IPS-18c (cell line): ENCODE data around the gene MBD5.

Experiments
- H3K4me3 ChIP-seq: 2 replicates; pipeline ENCODE4 v1.7.0; 2013; ENCODE audit warnings: low read depth, mild to moderate bottlenecking, low read length, moderate library complexity; ENCODE audit not compliant: insufficient read depth
- H3K9me3 ChIP-seq: one replicate; pipeline ENCODE4 v1.6.1; 2013; ENCODE audit warnings: mild to moderate bottlenecking, low read length, moderate library complexity; ENCODE audit not compliant: control insufficient read depth, insufficient read depth

Gene MBD5

DNA sequence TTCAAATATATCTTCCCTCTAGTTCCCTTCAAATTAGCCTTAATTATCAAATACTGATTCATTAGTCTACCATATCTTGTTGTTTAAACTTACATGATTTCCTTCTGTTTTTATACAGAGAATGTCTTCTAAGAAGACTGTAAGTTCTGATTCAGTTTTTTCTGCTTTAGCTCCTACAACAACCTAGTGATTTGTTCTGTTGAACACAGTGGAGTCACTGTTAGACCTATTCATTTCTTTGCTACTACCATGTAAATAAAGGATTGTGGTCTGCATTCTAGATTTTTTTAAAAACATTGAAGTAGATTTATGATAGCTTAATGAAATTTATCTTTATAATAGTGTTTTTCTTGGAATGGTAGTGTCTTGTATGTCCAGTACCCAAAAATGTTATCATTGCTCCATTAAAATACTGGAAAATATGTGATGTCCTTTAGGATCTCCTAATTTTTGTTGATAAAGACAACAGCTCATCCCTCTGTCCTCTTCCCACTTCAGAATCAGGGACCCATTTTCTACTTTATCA, 146.4 kb downstream of the MBD5 start:
- H3K9me3 ChIP-seq: no peaks in the 10 kb centered on the region
- H3K4me3 ChIP-seq: no peak overlapping the region

DNA sequence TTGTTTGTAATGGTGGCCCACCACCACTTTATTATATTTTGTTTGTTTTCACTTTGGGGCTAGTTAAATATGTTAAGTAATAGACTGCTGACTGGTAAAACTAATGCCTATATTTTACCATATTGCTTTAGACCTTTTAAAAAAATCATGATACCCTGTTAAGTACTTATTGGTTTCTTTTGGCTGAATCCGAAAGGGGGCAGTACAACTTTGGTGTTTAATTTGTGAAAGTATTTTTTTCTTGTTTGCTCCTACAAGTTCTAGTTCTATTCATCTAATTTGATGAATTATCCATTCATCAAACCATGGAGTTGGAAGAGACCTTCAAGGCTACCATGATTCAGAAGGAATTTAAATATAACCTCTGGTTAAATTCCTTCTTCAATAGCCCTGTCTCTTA, 147.0 kb downstream of the MBD5 start:
- H3K4me3 ChIP-seq: no peak overlapping the region
- H3K9me3 ChIP-seq: no peaks in the 10 kb centered on the region

DNA sequence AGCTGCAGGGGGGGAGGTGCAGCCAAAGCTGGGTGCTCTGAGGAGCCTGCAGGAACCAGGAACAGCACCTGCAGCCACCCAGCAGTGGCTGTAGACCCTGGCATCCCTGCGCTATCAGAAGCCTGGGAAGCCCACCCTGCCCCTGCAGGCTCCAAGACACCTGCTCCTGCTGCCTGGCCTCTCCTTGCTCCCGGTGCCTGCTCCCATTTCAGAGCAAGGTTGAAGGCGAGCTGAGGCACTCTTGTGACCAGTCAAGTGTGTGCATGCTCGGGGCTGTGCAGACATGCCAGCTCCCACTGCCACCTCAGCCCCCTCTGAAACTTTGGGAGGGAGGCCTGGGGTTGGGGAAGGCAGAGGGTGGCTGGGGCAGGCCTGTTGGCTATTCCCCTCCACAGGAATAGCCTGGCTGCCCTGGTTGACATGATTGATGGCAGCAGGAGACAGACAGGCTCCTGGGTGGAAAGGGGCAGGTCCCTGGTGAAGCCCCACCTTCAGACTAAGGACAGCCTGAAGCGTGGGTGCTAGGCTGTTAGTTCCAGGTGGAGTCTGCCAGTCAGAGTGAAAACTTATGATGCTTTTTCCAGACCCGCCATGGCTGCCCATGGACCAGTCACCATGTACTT, 151.4 kb downstream of the MBD5 start:
- Histone ChIP-seq H3K4me3 (no peak overlapping the region), H3K9me3 (no peaks in the 10 kb centered on the region)

- H3K9me3 ChIP-seq: no peaks in the 10 kb centered on the region
- H3K4me3 ChIP-seq: no peak overlapping the region
Measured at GRCh38 chr2:148173168-148173567, 152.3 kb downstream of the MBD5 start.

DNA sequence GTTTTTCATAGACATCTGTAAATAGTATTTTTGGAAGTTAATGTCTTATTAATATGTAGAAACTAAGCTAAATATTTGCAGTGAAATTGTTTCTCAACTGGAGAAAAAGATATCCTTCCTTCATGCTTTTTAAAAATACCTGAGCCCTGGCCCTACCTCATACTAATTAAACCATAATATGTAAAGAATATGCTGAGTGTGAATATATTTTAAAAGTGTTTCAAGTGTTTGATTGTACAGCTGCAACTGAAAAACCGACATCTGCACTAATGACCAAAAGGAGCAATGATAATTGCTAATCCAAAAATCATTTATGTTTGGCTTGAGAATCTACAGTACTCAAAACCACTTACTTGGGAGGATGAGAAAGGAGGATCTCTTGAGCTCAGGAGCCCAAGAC, 156.7 kb downstream of the MBD5 start:
- no peaks in the 10 kb centered on the region for H3K9me3 ChIP-seq
- no peak overlapping the region for H3K4me3 ChIP-seq

GRCh38 chr2:148179724-148180123, 158.8 kb downstream of the MBD5 start:
- no peaks in the 10 kb centered on the region for H3K9me3 ChIP-seq
- H3K4me3 ChIP-seq: no peak overlapping the region

- Histone ChIP-seq H3K9me3 (no peaks in the 10 kb centered on the region), H3K4me3 (no peak overlapping the region)
Measured at GRCh38 chr2:148184976-148185375, 164.1 kb downstream of the MBD5 start.

DNA sequence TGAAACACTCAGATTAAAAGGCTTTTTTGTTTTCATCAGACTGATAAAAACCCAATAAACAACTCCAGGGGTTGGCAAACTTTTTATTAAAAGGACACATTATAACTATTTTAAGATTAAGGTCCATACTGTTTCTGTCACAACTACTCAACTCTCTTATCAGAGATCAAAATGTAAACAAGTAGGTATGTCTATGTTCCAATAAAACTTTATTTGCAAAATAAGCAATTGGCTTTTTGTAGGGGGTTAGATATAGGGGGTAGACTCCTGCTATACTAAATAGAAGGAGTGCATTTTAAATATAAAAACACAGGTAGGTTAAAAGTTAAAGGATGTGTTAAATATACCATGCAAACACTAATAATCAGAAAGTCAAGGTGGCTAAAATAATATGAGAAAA, 174.0 kb downstream of the MBD5 start:
- Histone ChIP-seq H3K9me3 (no peaks in the 10 kb centered on the region), H3K4me3 (no peak overlapping the region)

DNA sequence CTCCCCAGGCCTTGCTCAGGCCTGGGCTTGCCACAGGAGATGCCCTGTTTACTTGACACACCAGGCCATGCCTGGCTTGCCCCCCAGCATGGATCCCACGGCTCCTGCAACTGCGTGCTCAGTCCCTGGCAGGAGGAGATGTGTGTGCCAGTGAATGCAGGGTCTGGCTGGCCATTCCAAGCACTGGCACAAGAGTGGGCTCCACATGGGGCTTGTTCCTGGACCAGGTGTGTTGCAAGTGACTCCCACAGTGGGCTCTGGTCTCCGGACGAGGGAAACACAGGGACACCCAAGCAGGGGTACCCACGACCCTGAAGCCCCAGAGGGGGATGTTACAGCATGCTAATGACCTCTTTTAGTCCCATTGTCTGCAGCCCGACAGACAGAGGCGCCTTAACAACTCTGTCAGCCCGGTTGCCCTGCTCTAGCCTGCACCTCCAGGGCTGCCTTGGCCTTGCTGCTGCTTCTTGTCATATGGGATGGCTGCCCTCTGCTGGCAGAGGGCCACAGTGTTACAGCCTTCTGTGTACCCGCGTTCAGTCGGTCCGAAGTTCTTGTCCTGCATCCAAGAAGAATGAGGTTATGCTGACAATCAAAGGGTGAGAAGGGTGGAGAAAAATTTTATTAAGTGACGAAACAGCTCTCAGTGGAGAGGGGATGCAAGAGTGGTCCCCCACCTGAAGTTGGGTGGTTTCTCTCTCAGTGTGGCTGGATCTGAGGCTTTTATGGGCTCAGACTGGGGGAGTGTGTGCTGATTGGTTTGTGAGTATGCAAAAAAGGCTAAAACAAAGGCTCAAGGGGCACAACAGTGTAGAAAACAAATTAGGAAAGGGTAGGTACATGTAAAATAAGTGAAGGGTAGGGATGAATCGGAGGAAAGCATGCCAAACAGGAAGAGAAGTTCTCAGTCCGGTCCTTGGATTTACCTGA, 180.4 kb downstream of the MBD5 start:
- no peak overlapping the region for H3K4me3 ChIP-seq
- H3K9me3 ChIP-seq: peaks cover 2% of the 10 kb centered on the region

- H3K9me3 ChIP-seq: peaks cover 2% of the 10 kb centered on the region
- no peak overlapping the region for H3K4me3 ChIP-seq
Measured at GRCh38 chr2:148202237-148202636, 181.3 kb downstream of the MBD5 start.

GRCh38 chr2:148207111-148207510, 186.2 kb downstream of the MBD5 start:
- peaks cover 2% of the 10 kb centered on the region for H3K9me3 ChIP-seq
- no peak overlapping the region for H3K4me3 ChIP-seq

DNA sequence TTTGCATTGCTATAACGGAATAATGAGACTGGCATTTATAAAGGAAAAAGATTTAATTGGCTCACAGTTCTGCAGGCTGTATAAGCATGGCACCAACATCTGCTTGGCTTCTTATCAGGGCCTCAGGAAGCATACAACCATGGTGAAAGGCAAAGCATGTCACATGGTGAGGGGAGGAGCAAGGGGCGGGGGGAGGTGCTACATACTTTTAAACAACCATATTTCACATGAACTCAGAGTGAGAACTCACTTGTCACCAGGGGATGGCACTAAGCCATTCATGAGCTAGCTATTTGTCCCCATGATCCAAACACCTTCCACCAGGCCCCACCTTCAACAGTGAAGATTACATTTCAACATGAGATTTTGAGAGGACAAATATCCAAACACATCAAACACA, 188.7 kb downstream of the MBD5 start:
- H3K4me3 ChIP-seq: no peak overlapping the region
- H3K9me3 ChIP-seq: no peaks in the 10 kb centered on the region

GRCh38 chr2:148218326-148219075, 197.6 kb downstream of the MBD5 start:
- H3K4me3 ChIP-seq: no peak overlapping the region
- H3K9me3 ChIP-seq: no peaks in the 10 kb centered on the region

- no peaks in the 10 kb centered on the region for H3K9me3 ChIP-seq
- H3K4me3 ChIP-seq: no peak overlapping the region
Measured at GRCh38 chr2:148221166-148221565, 200.3 kb downstream of the MBD5 start.

GRCh38 chr2:148221926-148222325, 201.0 kb downstream of the MBD5 start:
- Histone ChIP-seq H3K9me3 (no peaks in the 10 kb centered on the region), H3K4me3 (no peak overlapping the region)

- Histone ChIP-seq H3K9me3 (peaks cover 2% of the 10 kb centered on the region), H3K4me3 (no peak overlapping the region)
Measured at GRCh38 chr2:148231858-148232257, 211.0 kb downstream of the MBD5 start.

DNA sequence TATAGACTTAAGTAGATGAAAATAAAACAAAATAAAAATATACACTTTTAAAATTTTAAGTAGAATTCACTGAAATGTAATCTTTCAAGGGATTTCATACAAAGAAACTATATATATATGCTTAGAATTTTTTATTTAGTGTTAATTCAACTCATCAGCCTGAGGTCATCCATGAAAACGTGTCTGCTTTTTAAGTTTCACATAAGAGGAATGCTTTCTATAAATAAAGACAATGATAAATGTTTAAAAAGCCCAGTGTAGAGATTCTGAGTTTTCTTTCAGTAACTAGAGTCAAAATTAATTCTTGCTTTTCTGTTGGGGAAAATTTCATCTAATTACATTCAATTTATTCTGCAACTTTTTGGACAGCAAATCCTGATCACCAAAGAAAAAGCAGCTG, 213.3 kb downstream of the MBD5 start:
- Histone ChIP-seq H3K9me3 (peaks cover 2% of the 10 kb centered on the region), H3K4me3 (no peak overlapping the region)

- H3K4me3 ChIP-seq: no peak overlapping the region
- no peaks in the 10 kb centered on the region for H3K9me3 ChIP-seq
Measured at GRCh38 chr2:148237911-148238310, 217.0 kb downstream of the MBD5 start.
